HEK293 (cell line): ENCODE measurements around the gene RGS9.

ENCODE experiments used
- CTCF ChIA-PET: fragments of 350-600 bp; formaldehyde crosslinking; extraction: SDS; loops from one replicate; lab custom pipeline; 2021; ENCODE audit warnings: antibody characterized with exemption; lab: Yijun Ruan, JAX
- POLR2A ChIA-PET: fragments of 300-600 bp; formaldehyde crosslinking; extraction: SDS; loops from one replicate; lab custom pipeline; 2020; ENCODE audit warnings: antibody characterized with exemption, inconsistent platforms; lab: Yijun Ruan, JAX
- H3K27ac ChIP-seq: fragments of 200-500 bp; sonication (Bioruptor generic); 2 replicates; pipeline ENCODE4 v1.5.1; 2014; ENCODE audit warnings: low read depth, low read length, control low read depth, inconsistent platforms; ENCODE audit errors: extremely low read depth
- H3K36me3 ChIP-seq, 2 experiments: fragments of 200-500 bp in 1 of 2; sonication (Bioruptor generic) in 1 of 2; 1 replicate in 1 of 2; 2 replicates in 1 of 2; pipeline ENCODE4 v1.5.1; 2014 to 2017; ENCODE audit warnings: inconsistent platforms in 2 of 2, low read length in 2 of 2; ENCODE audit not compliant: control insufficient read depth in 2 of 2, insufficient read depth in 1 of 2
- H3K4me1 ChIP-seq: fragments of 200-500 bp; sonication (Bioruptor generic); 2 replicates; pipeline ENCODE4 v1.5.1; 2014; ENCODE audit warnings: mild to moderate bottlenecking, low read length, inconsistent platforms; ENCODE audit not compliant: control insufficient read depth, insufficient read depth
- H3K4me3 ChIP-seq: 2 replicates; pipeline ENCODE4 v1.5.1; 2011; ENCODE audit warnings: low read depth, mild to moderate bottlenecking, control low read depth, low read length, moderate library complexity
- H3K9me3 ChIP-seq: fragments of 200-500 bp; sonication (Bioruptor generic); 2 replicates; pipeline ENCODE4 v1.5.1; 2014; ENCODE audit warnings: low read depth, low read length, inconsistent platforms; ENCODE audit not compliant: control insufficient read depth, insufficient read depth
- BCL11B ChIP-seq: fragments of 450-650 bp; formaldehyde crosslinking; IDR thresholded peaks from 2 replicates; pipeline ENCODE4 v1.5.1; 2016; ENCODE audit warnings: low read depth, missing biosample characterization, missing genetic modification characterization
- ELK4 ChIP-seq: IDR thresholded peaks from 2 replicates; pipeline ENCODE4 v1.6.1; 2011; ENCODE audit warnings: mild to moderate bottlenecking, low read depth, low read length, borderline replicate concordance
- KLF1 ChIP-seq: fragments of 450-650 bp; formaldehyde crosslinking; IDR thresholded peaks from 2 replicates; pipeline ENCODE4 v1.5.1; 2016; ENCODE audit warnings: missing biosample characterization, missing genetic modification characterization
- KLF16 ChIP-seq: fragments of 450-650 bp; formaldehyde crosslinking; IDR thresholded peaks from 2 replicates; pipeline ENCODE4 v1.5.1; 2017; ENCODE audit warnings: missing biosample characterization, missing genetic modification characterization
- PRDM1 ChIP-seq: fragments of 450-650 bp; formaldehyde crosslinking; IDR thresholded peaks from 2 replicates; pipeline ENCODE4; 2016; ENCODE audit warnings: missing biosample characterization, missing genetic modification characterization
- ZBTB17 ChIP-seq: fragments of 450-650 bp; formaldehyde crosslinking; IDR thresholded peaks from 2 replicates; pipeline ENCODE4 v1.5.1; 2016; ENCODE audit warnings: missing biosample characterization, missing genetic modification characterization
- ZBTB48 ChIP-seq: fragments of 450-650 bp; formaldehyde crosslinking; IDR thresholded peaks from 2 replicates; pipeline ENCODE4 v1.5.1; 2016; ENCODE audit warnings: missing biosample characterization, missing genetic modification characterization
- ZBTB7A ChIP-seq: fragments of 450-650 bp; formaldehyde crosslinking; IDR thresholded peaks from 2 replicates; pipeline ENCODE4 v1.5.1; 2016; ENCODE audit warnings: low read depth, missing biosample characterization, missing genetic modification characterization
- ZNF138 ChIP-seq: fragments of 450-650 bp; formaldehyde crosslinking; IDR thresholded peaks from 2 replicates; pipeline ENCODE4 v1.5.1; 2016; ENCODE audit warnings: missing biosample characterization, missing genetic modification characterization, borderline replicate concordance
- ZNF16 ChIP-seq: fragments of 450-650 bp; formaldehyde crosslinking; IDR thresholded peaks from 2 replicates; pipeline ENCODE4 v1.5.1; 2016; ENCODE audit warnings: low read depth, missing biosample characterization, missing genetic modification characterization
- ZNF23 ChIP-seq: fragments of 450-650 bp; formaldehyde crosslinking; IDR thresholded peaks from 2 replicates; pipeline ENCODE4 v1.5.1; 2016; ENCODE audit warnings: missing biosample characterization, missing genetic modification characterization, borderline replicate concordance
- ZNF266 ChIP-seq: fragments of 450-650 bp; formaldehyde crosslinking; IDR thresholded peaks from 2 replicates; pipeline ENCODE4 v1.5.1; 2016; ENCODE audit warnings: missing biosample characterization, missing genetic modification characterization, low read depth
- ZNF302 ChIP-seq: fragments of 450-650 bp; formaldehyde crosslinking; IDR thresholded peaks from 2 replicates; pipeline ENCODE4 v1.5.1; 2016; ENCODE audit warnings: missing biosample characterization, missing genetic modification characterization, low read depth
- ZNF354C ChIP-seq: fragments of 450-650 bp; formaldehyde crosslinking; IDR thresholded peaks from 2 replicates; pipeline ENCODE4 v1.5.1; 2016; ENCODE audit warnings: missing biosample characterization, missing genetic modification characterization, low read depth, borderline replicate concordance
- ZNF610 ChIP-seq: fragments of 450-650 bp; formaldehyde crosslinking; IDR thresholded peaks from 2 replicates; pipeline ENCODE4 v1.5.1; 2016; ENCODE audit warnings: missing biosample characterization, missing genetic modification characterization, borderline replicate concordance
- ZNF624 ChIP-seq: fragments of 450-650 bp; formaldehyde crosslinking; IDR thresholded peaks from 2 replicates; pipeline ENCODE4 v1.5.1; 2017; ENCODE audit warnings: missing biosample characterization, missing genetic modification characterization
- ZNF704 ChIP-seq: fragments of 450-650 bp; formaldehyde crosslinking; IDR thresholded peaks from 2 replicates; pipeline ENCODE4 v1.5.1; 2016; ENCODE audit warnings: missing biosample characterization, missing genetic modification characterization
- ZNF785 ChIP-seq: fragments of 450-650 bp; formaldehyde crosslinking; IDR thresholded peaks from 2 replicates; pipeline ENCODE4 v1.5.1; 2016; ENCODE audit warnings: missing biosample characterization, missing genetic modification characterization
- ZSCAN4 ChIP-seq: fragments of 450-650 bp; formaldehyde crosslinking; IDR thresholded peaks from 2 replicates; pipeline ENCODE4 v1.5.1; 2017; ENCODE audit warnings: missing biosample characterization, missing genetic modification characterization

RGS9 gene

GRCh38 chr17:65261682-65262636, 124.8 kb downstream of the RGS9 start:
- Histone ChIP-seq H3K9me3 (no peaks in the 10 kb centered on the region), H3K27ac (no peak overlapping the region), H3K4me3 (no peak overlapping the region), H3K36me3 (no peaks in the 10 kb centered on the region), H3K4me1 (no peaks in the 10 kb centered on the region)
- ChIA-PET CTCF (interaction anchor here (0.6 to 2.6 kb wide), 3 partner anchors 31 to 856 kb away, joined by 3 to 13 read pairs (median 4); no protein-coding TSS in a partner anchor), POLR2A (no interaction called here)
- TF ChIP-seq ZNF16 (tag by site-specific recombination) = no peak
- TF ChIP-seq BCL11B (tag by site-specific recombination) = no peak
- no peak for TF ChIP-seq ZNF266
- TF ChIP-seq ZSCAN4 (tag by site-specific recombination) = peak; percentile 78

- ChIA-PET CTCF (interaction anchor here (0.9 to 1.5 kb wide), 3 partner anchors 29 to 35 kb away, joined by 3 to 8 read pairs (median 4); no protein-coding TSS in a partner anchor), POLR2A (no interaction called here)
- TF ChIP-seq ZNF785 (tag by site-specific recombination) (no peak), ZNF354C (tag by site-specific recombination) (no peak), ZBTB17 (no peak), ZBTB48 (tag by site-specific recombination) (no peak), KLF16 (tag by site-specific recombination) (no peak), ZNF704 (tag by site-specific recombination) (no peak), ZNF23 (tag by site-specific recombination) (no peak), ZNF302 (tag by site-specific recombination) (no peak), PRDM1 (no peak), ZNF624 (tag by site-specific recombination) (no peak), ELK4 (no peak), KLF1 (tag by site-specific recombination) (no peak), ZNF138 (tag by site-specific recombination) (no peak), ZNF610 (tag by site-specific recombination) (no peak), ZBTB7A (tag by site-specific recombination) (no peak)
- H3K27ac ChIP-seq = no peak overlapping the region
- H3K36me3 ChIP-seq = no peaks in the 10 kb centered on the region
- H3K4me1 ChIP-seq = no peaks in the 10 kb centered on the region
- no peaks in the 10 kb centered on the region for H3K9me3 ChIP-seq
- H3K4me3 ChIP-seq = no peak overlapping the region
Observed at GRCh38 chr17:65265276-65265675, 128.1 kb downstream of the RGS9 start.
